C4-2B (cell line): ENCODE data around the gene COL7A1.

Experiments used
- ZFX ChIP-seq: fragments of 450-650 bp; IDR thresholded peaks from 2 replicates; pipeline ENCODE4 v1.6.1; 2017
- TF ChIP-seq, protein P1 (sequence below): fragments of 450-650 bp; conservative IDR thresholded peaks from 2 replicates; pipeline ENCODE4 v1.5.1; 2017; ENCODE audit warnings: mild to moderate bottlenecking

DNA sequence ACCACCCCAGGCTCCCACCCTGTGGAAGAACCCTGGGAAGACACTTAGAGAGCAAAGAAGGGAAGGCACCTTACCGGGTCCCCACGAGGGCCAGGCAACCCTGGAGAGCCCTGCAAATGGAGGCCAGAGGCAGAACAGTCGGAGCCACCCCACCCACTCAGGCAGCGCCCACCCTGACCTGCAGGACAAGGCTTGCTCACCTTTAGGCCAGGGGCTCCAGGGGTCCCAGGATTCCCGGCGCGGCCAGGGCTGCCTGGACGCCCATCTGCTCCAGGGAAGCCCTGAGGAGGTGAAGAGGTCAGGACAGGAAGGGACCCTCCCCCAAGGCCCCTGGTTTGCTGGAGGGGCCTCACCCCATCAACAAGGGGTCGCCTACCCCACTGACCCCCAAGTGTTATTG is 10.3 kb downstream of the COL7A1 start:
- TF ChIP-seq, protein P1, sequence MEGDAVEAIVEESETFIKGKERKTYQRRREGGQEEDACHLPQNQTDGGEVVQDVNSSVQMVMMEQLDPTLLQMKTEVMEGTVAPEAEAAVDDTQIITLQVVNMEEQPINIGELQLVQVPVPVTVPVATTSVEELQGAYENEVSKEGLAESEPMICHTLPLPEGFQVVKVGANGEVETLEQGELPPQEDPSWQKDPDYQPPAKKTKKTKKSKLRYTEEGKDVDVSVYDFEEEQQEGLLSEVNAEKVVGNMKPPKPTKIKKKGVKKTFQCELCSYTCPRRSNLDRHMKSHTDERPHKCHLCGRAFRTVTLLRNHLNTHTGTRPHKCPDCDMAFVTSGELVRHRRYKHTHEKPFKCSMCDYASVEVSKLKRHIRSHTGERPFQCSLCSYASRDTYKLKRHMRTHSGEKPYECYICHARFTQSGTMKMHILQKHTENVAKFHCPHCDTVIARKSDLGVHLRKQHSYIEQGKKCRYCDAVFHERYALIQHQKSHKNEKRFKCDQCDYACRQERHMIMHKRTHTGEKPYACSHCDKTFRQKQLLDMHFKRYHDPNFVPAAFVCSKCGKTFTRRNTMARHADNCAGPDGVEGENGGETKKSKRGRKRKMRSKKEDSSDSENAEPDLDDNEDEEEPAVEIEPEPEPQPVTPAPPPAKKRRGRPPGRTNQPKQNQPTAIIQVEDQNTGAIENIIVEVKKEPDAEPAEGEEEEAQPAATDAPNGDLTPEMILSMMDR: no peak
- TF ChIP-seq ZFX: no peak
